Measurements from ENCODE around the gene ZNF705A.
A peak's percentile ranks its signal among the peaks of the same experiment; 100 is the strongest.
"Not testable (repeated sequence)": the region's sequence is repeated elsewhere in the genome, so short reads cannot be mapped to it uniquely, and the experiment has no call there.

The ZNF705A gene

DNA sequence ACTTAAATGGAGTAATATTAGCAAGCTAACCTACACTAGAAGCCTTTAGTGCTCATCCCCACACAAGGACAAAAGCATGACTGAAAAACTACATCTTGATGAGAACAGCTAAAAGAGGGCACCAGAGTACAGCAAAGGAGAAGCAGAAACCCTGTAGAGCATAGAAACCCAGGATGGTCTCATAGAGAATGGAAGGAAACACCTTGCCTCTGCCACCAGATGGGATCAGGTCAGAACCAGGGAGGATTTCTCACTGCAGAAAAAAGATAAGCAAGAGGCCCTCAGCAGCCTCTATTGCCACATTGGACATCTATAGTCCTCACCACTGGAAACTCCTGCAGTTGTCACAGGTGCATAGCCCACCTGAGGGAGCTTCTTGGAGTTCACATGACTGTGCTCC lies 13.6 kb upstream of the ZNF705A start:
- no peak overlapping the region for H3K4me2 ChIP-seq
- H3K4me1 ChIP-seq: peaks cover 0 to 6% (median 0%) of the 10 kb centered on the region in 10 experiments; a peak in 1 of 20 replicates
- H3K27me3 ChIP-seq: no peaks in the 10 kb centered on the region
- no peak for TF ChIP-seq Cebpa-rat (IDR thresholded peaks at IDR 0.05)
- no peaks in the 10 kb centered on the region for H4K20me1 ChIP-seq
- H3K9ac ChIP-seq: no peak overlapping the region
- peaks cover 0 to 27% (median 6%) of the 10 kb centered on the region in 11 experiments; a peak in 7 of 22 replicates for H3K36me3 ChIP-seq
- no peak overlapping the region for H3K27ac ChIP-seq
- no peak overlapping the region for H3K4me3 ChIP-seq
- peaks cover 18 to 21% (median 20%) of the 10 kb centered on the region in 11 experiments for H3K9me3 ChIP-seq (replicated peaks in 1 of 11)

DNA sequence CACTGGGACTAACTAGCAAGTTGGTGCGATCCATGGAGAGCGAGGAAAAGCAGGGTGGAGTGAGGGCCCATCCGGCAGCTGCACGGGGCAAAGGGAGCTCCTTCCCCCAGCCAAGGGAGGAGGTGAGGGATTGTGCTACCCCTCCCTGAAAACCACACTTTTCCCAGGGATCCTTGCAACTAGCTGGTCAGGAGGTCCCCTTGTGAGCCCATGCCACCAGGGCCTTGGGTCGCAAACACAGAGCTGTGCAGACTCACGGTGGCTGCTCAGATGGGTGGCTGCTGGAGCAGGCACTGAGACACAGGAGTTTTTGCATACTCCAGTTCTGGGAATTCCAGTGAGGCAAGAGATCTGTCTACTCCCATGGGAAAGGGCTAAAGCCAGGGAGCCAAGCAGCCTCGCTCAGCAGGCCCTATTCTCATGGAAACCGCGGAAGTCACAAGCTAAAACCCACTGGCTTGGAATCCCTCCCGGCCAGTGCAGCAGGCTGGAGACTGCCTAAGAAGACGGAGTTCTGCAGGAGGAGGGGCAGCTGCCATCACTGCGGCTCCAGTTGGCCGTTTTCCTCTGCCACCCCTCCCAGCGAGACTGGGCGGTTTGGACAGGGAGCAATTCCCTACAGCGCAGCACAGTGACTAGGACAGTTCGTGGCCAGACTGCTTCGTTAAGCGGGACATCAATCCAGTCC lies 10.9 kb upstream of the ZNF705A start:
- TF ChIP-seq Cebpa-rat (IDR thresholded peaks at IDR 0.05): no peak
- H3K4me1 ChIP-seq: peaks cover 0 to 6% (median 0%) of the 10 kb centered on the region in 10 experiments; a peak in 1 of 20 replicates
- peaks cover 17 to 19% (median 18%) of the 10 kb centered on the region in 11 experiments for H3K9me3 ChIP-seq (replicated peaks in 1 of 11)
- peaks cover 0 to 13% (median 6%) of the 10 kb centered on the region in 11 experiments; a peak in 6 of 22 replicates for H3K36me3 ChIP-seq
- H4K20me1 ChIP-seq: no peaks in the 10 kb centered on the region
- no peak overlapping the region for H3K4me2 ChIP-seq
- no peak overlapping the region for H3K9ac ChIP-seq
- H3K27ac ChIP-seq: no peak overlapping the region
- H3K4me3 ChIP-seq: no peak overlapping the region
- H3K27me3 ChIP-seq: no peaks in the 10 kb centered on the region

DNA sequence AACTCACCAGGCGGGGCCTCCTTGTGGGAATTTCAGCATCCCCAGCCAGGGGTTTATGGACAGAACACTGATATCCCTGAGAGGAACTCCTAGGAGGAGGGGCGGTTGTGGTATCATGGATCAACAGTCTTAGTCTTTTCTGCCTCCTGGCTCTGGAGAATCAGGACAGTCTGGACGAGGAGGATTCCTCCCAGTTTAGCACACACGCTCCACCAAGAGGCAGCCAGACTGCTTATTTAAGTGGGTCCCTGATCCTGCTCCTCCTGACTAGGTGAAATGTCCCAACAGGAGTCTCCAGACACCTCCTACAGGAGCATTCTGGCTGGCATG lies 10.4 kb upstream of the ZNF705A start:
- H3K4me3 ChIP-seq: no peak overlapping the region

DNA sequence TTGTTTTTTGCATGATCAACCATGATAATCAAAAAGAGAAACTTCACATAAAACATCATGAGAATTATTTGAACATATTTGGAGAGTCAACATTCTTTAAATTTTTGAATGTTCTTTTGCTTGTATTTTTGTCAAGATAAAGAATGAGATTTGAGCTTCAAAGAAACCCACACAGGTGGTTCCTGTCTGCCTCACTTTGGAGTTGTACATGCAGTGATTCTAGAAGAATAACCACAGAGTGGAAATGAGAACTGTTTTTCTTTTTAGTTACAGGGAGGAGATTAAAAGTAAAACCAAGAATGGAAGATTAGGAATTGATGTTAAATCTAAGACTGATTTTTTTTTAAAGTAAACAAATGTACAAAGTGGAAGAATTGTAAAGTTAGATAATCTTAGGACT lies 2.3 kb upstream of the ZNF705A start:
- Histone ChIP-seq H3K9ac (no peak overlapping the region), H3K36me3 (no peaks in the 10 kb centered on the region), H3K4me2 (peak overlapping the region in 10 of 11 experiments; percentile 10 to 55 (median 36); a peak in 13 of 22 replicates), H3K27me3 (no peaks in the 10 kb centered on the region), H3K4me1 (peaks cover 12 to 50% (median 29%) of the 10 kb centered on the region in 10 experiments; a peak in 18 of 20 replicates), H3K9me3 (replicated peaks in 1 of 11) (no peaks in the 10 kb centered on the region), H3K4me3 (no peak overlapping the region), H4K20me1 (no peaks in the 10 kb centered on the region), H3K27ac (no peak overlapping the region)
- no peak for TF ChIP-seq Cebpa-rat (IDR thresholded peaks at IDR 0.05)

More for the DNA sequence above, 10.4 kb upstream of the ZNF705A start:
- Histone ChIP-seq H3K27me3 (no peaks in the 10 kb centered on the region), H3K36me3 (peaks cover 0 to 11% (median 4%) of the 10 kb centered on the region in 11 experiments; a peak in 5 of 22 replicates), H3K9me3 (replicated peaks in 1 of 11) (peaks cover 12 to 14% (median 13%) of the 10 kb centered on the region in 11 experiments), H3K4me1 (peaks cover 0 to 6% (median 0%) of the 10 kb centered on the region in 10 experiments; a peak in 1 of 20 replicates), H3K9ac (no peak overlapping the region), H3K4me2 (no peak overlapping the region), H4K20me1 (no peaks in the 10 kb centered on the region), H3K27ac (no peak overlapping the region)
- no peak for TF ChIP-seq Cebpa-rat (IDR thresholded peaks at IDR 0.05)

DNA sequence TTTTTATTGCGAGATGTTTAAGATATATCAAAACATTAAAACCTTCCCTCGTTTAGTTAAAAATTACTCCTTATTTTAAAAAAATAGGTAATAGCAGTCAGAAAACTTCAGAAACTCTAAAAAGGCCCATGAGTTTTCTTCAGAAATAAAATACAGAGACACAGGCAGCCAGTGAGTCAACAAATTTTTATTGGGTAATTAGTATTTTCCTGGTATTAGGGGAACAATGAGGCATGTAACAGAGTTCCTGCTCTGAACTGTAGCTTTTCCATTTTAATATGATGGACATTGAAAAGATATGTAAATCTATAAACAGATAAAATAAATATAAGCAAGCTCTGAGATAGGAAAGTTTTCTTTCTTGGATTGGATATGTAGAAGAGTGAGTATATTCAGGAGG lies 399 bp upstream of the ZNF705A start:
- Histone ChIP-seq H3K36me3 (no peaks in the 10 kb centered on the region), H4K20me1 (no peaks in the 10 kb centered on the region), H3K4me3 (no peak overlapping the region), H3K27ac (peak overlapping the region in 7 of 11 experiments; percentile 9 to 85 (median 74); a peak in 13 of 22 replicates), H3K9ac (peak overlapping the region in 5 of 11 experiments; percentile 2 to 71 (median 57); a peak in 8 of 22 replicates), H3K27me3 (no peaks in the 10 kb centered on the region), H3K9me3 (replicated peaks in 1 of 11) (no peaks in the 10 kb centered on the region; a peak in 1 of 22 replicates), H3K4me2 (peak overlapping the region in 7 of 11 experiments; percentile 19 to 80 (median 56); a peak in 13 of 22 replicates), H3K4me1 (peaks cover 12 to 50% (median 29%) of the 10 kb centered on the region in 10 experiments; a peak in 18 of 20 replicates)
- no peak for TF ChIP-seq Cebpa-rat (IDR thresholded peaks at IDR 0.05)

DNA sequence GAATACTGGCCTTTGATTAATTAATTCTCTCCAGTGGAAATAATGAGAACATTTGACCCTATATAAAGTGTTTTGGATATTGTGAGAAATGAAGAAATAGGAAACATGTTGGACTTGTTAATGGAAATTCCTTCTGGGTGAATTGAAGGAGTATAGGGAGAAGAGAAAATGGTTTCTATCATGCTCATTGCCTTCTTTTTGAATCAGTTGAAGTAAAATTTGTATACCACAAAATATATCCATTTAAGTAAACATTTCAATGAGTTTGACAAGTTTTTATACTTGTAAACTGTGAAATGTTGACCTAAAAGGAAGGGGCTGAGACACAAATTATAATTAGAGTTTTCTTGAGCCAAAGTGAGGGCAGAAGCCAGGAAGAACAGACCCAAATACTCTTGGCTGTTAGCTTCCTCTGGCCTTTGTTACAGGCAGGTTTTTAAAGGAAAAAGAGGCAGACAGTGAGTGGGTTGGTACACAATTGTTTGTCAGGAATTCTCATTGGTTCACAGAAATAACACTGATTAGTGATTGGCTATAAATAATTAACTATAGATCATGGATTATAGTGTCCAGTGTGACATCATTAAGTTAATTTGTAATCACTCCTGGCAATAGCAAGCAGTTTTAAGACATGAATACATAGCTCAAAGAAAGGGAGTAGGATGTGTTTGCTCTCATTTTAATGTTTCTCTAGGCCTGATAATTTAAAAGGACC lies 826 bp downstream of the ZNF705A start:
- no peaks in the 10 kb centered on the region; a peak in 1 of 22 replicates for H3K9me3 ChIP-seq (replicated peaks in 1 of 11)
- H4K20me1 ChIP-seq: no peaks in the 10 kb centered on the region
- H3K4me2 ChIP-seq: peak overlapping the region in 6 of 11 experiments; percentile 19 to 80 (median 60); a peak in 10 of 22 replicates
- H3K27me3 ChIP-seq: no peaks in the 10 kb centered on the region
- H3K27ac ChIP-seq: peak overlapping the region in 7 of 11 experiments; percentile 9 to 85 (median 74); a peak in 13 of 22 replicates
- H3K4me1 ChIP-seq: peaks cover 17 to 59% (median 29%) of the 10 kb centered on the region in 10 experiments; a peak in 18 of 20 replicates
- peak overlapping the region in 4 of 11 experiments; percentile 55 to 71 (median 58); a peak in 7 of 22 replicates for H3K9ac ChIP-seq
- H3K36me3 ChIP-seq: no peaks in the 10 kb centered on the region
- TF ChIP-seq Cebpa-rat (IDR thresholded peaks at IDR 0.05): no peak
- no peak overlapping the region for H3K4me3 ChIP-seq

DNA sequence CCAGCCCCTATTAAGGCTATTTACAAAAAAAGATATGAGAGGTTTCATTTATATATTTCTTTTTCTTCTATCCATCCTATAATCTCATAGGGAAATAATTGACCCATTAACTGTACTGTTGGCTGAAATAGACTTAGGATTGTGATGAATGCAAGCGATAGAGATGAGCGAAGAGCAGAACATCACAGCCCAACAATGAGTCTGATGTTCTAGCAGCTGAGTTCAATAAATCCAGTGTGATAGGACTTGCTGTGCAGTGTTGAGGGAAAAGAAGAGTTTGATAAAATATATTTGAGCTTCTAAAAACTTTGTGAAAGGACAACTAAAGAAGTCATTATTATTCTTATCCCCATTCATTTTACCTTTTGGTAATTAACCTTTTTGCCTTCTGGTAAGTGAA lies 16.1 kb downstream of the ZNF705A start:
- not testable (repeated sequence) for H3K36me3 ChIP-seq; H3K27me3 ChIP-seq; H3K9ac ChIP-seq; H3K9me3 ChIP-seq (replicated peaks in 1 of 11); H4K20me1 ChIP-seq; H3K27ac ChIP-seq; H3K4me3 ChIP-seq
- peaks cover 0 to 21% (median 13%) of the 10 kb centered on the region in 10 experiments; a peak in 15 of 20 replicates for H3K4me1 ChIP-seq
- peak overlapping the region in 7 of 11 experiments; percentile 5 to 77 (median 58); a peak in 12 of 22 replicates for H3K4me2 ChIP-seq

DNA sequence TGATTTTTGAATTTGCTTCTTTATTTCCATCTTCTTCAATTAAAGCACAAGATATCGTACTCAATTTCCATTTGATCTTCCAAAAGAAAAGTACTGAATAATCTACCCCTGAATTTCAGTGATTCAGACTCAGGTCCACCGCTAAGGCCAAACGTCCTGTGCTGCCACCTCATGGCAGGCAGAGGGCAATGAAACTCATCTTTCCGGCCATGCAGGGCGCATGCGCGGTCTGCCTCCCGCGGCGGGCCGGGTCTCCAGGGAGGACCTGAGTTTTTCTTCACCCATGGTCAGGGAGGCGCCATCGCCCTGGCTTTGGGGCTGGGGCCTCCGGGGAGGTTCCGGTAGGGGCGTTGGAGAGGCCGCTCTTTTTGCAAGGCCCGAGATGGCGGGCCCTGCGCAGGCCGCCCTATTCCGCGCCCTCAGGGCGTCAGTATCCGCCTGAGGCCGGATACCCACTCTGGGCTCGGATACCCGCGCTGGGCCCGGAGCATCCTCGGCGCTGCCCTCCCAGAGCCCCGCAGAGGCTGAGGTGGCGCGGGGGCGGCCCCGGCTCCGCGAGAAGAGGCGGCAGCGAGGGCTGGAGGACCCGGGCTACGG lies 23.3 kb downstream of the ZNF705A start:
- not testable (repeated sequence) for H4K20me1 ChIP-seq; H3K27me3 ChIP-seq; H3K9me3 ChIP-seq (replicated peaks in 1 of 11); H3K36me3 ChIP-seq
- peak overlapping the region; percentile 72 to 85 (median 81) for H3K4me2 ChIP-seq
- H3K9ac ChIP-seq: peak overlapping the region; percentile 76 to 85 (median 83)
- peak overlapping the region; percentile 64 to 75 (median 68) for H3K4me3 ChIP-seq
- peak overlapping the region in 10 of 11 experiments; percentile 54 to 83 (median 82); a peak in 20 of 22 replicates for H3K27ac ChIP-seq
- H3K4me1 ChIP-seq: peaks cover 0 to 11% (median 0%) of the 10 kb centered on the region in 10 experiments; a peak in 2 of 20 replicates

DNA sequence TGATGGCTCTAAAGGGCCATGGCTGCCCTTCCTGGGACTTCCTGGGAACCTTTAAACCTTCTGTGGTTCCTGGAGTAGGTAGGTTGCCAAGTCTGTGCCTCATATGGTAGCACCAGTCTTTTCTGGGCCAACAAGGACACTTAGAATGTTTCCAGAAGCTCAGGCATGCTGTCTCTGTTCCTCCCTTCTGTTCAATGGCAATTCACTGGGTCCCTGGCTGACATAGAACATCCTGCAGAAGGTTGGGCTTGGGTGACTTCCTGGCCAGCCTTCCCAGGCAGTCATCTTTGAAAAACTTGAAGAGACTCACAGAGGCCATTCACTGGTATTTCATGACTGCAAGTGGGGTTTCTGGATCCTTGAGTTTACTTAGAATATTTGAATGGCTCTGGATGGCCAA lies 24.5 kb downstream of the ZNF705A start:
- H3K9ac ChIP-seq; H3K27ac ChIP-seq; H3K4me3 ChIP-seq; H3K27me3 ChIP-seq; H3K9me3 ChIP-seq (replicated peaks in 1 of 11); H3K36me3 ChIP-seq; H4K20me1 ChIP-seq: not testable (repeated sequence)
- H3K4me2 ChIP-seq: peak overlapping the region in 9 of 11 experiments; percentile 72 to 85 (median 78); a peak in 13 of 22 replicates
- peaks cover 0 to 11% (median 0%) of the 10 kb centered on the region in 10 experiments; a peak in 2 of 20 replicates for H3K4me1 ChIP-seq

DNA sequence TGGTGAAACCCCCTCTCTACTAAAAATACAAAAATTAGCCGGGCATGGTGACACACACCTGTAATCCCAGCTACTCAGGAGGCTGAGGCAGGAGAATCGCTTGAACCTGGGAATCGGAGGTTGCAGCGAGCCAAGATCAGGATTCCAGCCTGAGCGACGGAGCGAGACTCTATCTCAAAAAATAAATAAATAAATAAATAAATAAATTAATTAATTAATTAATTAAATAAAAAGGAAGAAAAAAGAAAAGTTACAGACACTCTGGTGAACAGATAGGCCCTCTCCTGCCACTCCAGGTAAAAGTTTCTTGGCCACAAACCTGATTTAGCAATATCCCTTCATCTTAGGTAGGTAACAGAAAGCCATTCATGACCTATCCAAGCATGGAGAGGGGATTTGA lies 26.1 kb downstream of the ZNF705A start:
- not testable (repeated sequence) for H3K4me3 ChIP-seq; H3K27ac ChIP-seq; H4K20me1 ChIP-seq; H3K36me3 ChIP-seq; H3K4me2 ChIP-seq; H3K9ac ChIP-seq; H3K9me3 ChIP-seq (replicated peaks in 1 of 11); H3K27me3 ChIP-seq
- H3K4me1 ChIP-seq: peaks cover 0 to 11% (median 0%) of the 10 kb centered on the region in 10 experiments; a peak in 2 of 20 replicates

DNA sequence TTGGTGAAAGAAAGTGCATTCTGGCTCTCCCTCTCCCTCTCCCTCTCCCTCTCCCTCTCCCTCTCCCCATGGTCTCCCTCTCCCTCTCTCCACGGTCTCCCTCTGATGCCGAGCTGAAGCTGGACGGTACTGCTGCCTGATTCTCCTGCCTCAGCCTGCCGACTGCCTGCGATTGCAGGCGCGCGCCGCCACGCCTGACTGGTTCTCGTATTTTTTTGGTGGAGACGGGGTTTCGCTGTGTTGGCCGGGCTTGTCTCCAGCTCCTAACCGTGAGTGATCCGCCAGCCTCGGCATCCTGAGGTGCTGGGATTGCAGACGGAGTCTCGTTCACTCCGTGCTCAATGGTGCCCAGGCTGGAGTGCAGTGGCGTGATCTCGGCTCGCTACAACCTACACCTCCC lies 26.5 kb downstream of the ZNF705A start:
- H3K27me3 ChIP-seq; H3K9me3 ChIP-seq (replicated peaks in 1 of 11); H3K9ac ChIP-seq; H3K27ac ChIP-seq; H3K36me3 ChIP-seq; H3K4me3 ChIP-seq; H4K20me1 ChIP-seq; H3K4me2 ChIP-seq: not testable (repeated sequence)
- peaks cover 0 to 11% (median 0%) of the 10 kb centered on the region in 10 experiments; a peak in 2 of 20 replicates for H3K4me1 ChIP-seq

DNA sequence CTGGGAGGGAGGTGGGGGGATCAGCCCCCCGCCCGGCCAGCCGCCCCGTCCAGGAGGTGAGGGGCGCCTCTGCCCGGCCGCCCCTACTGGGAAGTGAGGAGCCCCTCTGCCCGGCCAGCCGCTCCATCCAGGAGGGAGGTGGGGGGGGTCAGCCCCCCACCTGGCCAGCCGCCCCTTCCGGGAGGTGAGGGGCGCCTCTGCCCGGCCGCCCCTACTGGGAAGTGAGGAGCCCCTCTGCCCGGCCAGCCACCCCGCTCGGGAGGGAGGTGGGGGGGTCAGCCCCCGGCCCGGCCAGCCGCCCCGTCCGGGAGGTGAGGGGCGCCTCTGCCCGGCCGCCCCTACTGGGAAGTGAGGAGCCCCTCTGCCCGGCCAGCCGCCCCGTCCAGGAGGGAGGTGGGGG lies 27.4 kb downstream of the ZNF705A start:
- peaks cover 0 to 11% (median 0%) of the 10 kb centered on the region in 10 experiments; a peak in 2 of 20 replicates for H3K4me1 ChIP-seq
- not testable (repeated sequence) for H3K4me3 ChIP-seq; H3K4me2 ChIP-seq; H3K36me3 ChIP-seq; H3K27ac ChIP-seq; H4K20me1 ChIP-seq; H3K9me3 ChIP-seq (replicated peaks in 1 of 11); H3K27me3 ChIP-seq; H3K9ac ChIP-seq

Measured in BLaER1 treated with 17β-estradiol and CSF1 and Interleukin-3, amounts not matched to agents 10 nM and 100 nM (cell line).